Muscle of leg (tissue), 11 donors: ENCODE results near the gene CDPF1. TPM values are rescaled to one million over a fixed set of nuclear protein-coding genes. Genes with fewer than 3 reads are reported as not detected.
"Not testable (repeated sequence)": the region's sequence is repeated elsewhere in the genome, so short reads cannot be mapped to it uniquely, and the experiment has no call there.

ENCODE experiments used
- DNase-seq: peaks from one replicate; pipeline ENCODE4 v3.0.0; 2013
- H3K27ac ChIP-seq: one replicate; pipeline ENCODE4 v1.5.1; 2013; ENCODE audit warnings: mild to moderate bottlenecking, low read length, control low read depth
- H3K27me3 ChIP-seq: one replicate; pipeline ENCODE4 v1.6.1; 2013; ENCODE audit warnings: low read length; ENCODE audit not compliant: control insufficient read depth, insufficient read depth
- H3K36me3 ChIP-seq: one replicate; pipeline ENCODE4 v1.6.1; 2013; ENCODE audit warnings: low read length; ENCODE audit not compliant: control insufficient read depth, insufficient read depth
- H3K4me1 ChIP-seq: one replicate; pipeline ENCODE4 v1.6.1; 2013; ENCODE audit warnings: low read length; ENCODE audit not compliant: control insufficient read depth, insufficient read depth
- H3K4me3 ChIP-seq: one replicate; pipeline ENCODE4 v1.5.1; 2013; ENCODE audit warnings: low read length, control low read depth
- H3K9me3 ChIP-seq: replicated peaks from 2 replicates; pipeline ENCODE4 v1.6.1; 2013; ENCODE audit warnings: low read depth, low read length; ENCODE audit not compliant: control insufficient read depth
- WGBS: methylation state at CpG from one replicate; pipeline ENCODE4 v1.1.5; 2013; ENCODE audit warnings: missing lambda C conversion rate; ENCODE audit not compliant: insufficient coverage; 5-methylcytosine and 5-hydroxymethylcytosine counted together
- polyA plus RNA-seq, 8 donors: library from polyadenylated mRNA; unstranded; fragments of 120-200 nt; gene quantifications; one replicate each; pipeline versions ENCODE4 v1.2.1 to v1.2.3, GENCODE V29; 2013; ENCODE audit warnings: inconsistent platforms in 1 of 8, low replicate concordance in 1 of 8; ENCODE audit not compliant: insufficient read length in 8 of 8, insufficient read depth in 1 of 8
- total RNA-seq: library from RNA; stranded (reverse); fragments of 120-200 nt; gene quantifications from one replicate; pipeline ENCODE4 v1.2.4, GENCODE V29; 2013

Gene CDPF1
- total and polyA plus RNA-seq, 9 donors = 10.4 to 15.0 (median 13.0) TPM

GRCh38 chr22:46209262-46209661 is 40.8 kb downstream of the CDPF1 start:
- Histone ChIP-seq H3K27ac (no peak overlapping the region), H3K9me3 (peaks cover 20% of the 10 kb centered on the region), H3K4me1 (no peaks in the 10 kb centered on the region), H3K36me3 (peaks cover 20% of the 10 kb centered on the region), H3K27me3 (no peaks in the 10 kb centered on the region), H3K4me3 (no peak overlapping the region)
- DNase-seq = no peak
- no CpG with 5 or more reads among the region's 1 CpG for WGBS

DNA sequence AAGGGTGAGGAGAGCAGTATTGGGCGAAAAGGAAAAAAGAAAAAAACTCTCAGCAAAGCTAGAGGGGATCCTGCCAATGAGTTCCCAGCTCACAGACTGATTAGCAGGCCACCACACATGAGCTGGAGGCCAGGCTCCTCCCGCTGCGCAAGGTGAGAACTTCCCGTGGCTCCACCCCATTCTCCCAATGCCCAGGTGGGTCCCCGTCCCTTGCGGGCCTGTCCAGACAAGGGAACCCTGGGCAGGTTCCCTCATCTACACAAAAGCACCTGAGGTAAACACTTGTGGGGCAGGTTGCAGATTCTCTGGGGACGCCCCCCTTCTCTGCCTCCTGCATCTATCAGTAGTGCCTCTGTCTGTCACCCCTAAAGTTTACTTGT is 46.5 kb downstream of the CDPF1 start:
- Histone ChIP-seq H3K4me3 (no peak overlapping the region), H3K4me1 (no peaks in the 10 kb centered on the region), H3K27me3 (no peaks in the 10 kb centered on the region), H3K36me3 (peaks cover 34% of the 10 kb centered on the region), H3K9me3 (peaks cover 5% of the 10 kb centered on the region), H3K27ac (no peak overlapping the region)
- DNase-seq = no peak
- WGBS = 90% methylated on average over 4 of the region's 7 CpGs

GRCh38 chr22:46202897-46203600 is 47.0 kb downstream of the CDPF1 start:
- H3K27ac ChIP-seq = no peak overlapping the region
- H3K9me3 ChIP-seq = peaks cover 5% of the 10 kb centered on the region
- DNase-seq = no peak
- 90% methylated on average over 2 of the region's 12 CpGs for WGBS
- H3K4me3 ChIP-seq = no peak overlapping the region
- no peaks in the 10 kb centered on the region for H3K27me3 ChIP-seq
- H3K36me3 ChIP-seq = peaks cover 37% of the 10 kb centered on the region
- H3K4me1 ChIP-seq = no peaks in the 10 kb centered on the region

GRCh38 chr22:46201059-46201757 is 48.9 kb downstream of the CDPF1 start:
- no peak overlapping the region for H3K4me3 ChIP-seq
- no peak overlapping the region for H3K27ac ChIP-seq
- DNase-seq = no peak
- 70% methylated on average over 8 of the region's 17 CpGs for WGBS
- H3K4me1 ChIP-seq = peaks cover 4% of the 10 kb centered on the region
- H3K9me3 ChIP-seq = peaks cover 5% of the 10 kb centered on the region
- no peaks in the 10 kb centered on the region for H3K27me3 ChIP-seq
- peaks cover 33% of the 10 kb centered on the region for H3K36me3 ChIP-seq

DNA sequence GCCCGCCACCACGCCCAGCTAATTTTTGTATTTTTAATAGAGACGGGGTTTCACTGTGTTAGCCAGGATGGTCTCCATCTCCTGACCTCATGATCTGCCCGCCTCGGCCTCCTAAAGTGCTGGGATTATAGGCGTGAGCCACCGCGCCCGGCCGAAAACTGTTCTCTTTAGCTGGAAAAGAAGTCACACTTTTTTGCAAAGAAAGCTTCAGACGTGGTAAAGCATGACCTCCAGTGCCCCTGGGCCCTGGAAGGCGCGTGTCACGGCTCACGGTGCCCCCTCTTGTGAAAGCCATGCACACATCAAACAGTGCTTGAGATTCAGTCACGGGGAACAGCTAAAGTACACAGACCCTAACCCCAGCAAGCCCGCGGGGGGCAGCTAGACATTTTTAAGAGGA is 51.3 kb downstream of the CDPF1 start:
- H3K27me3 ChIP-seq, H3K4me3 ChIP-seq, H3K4me1 ChIP-seq, H3K27ac ChIP-seq, DNase-seq, H3K9me3 ChIP-seq: not testable (repeated sequence)
- peaks cover 28% of the 10 kb centered on the region for H3K36me3 ChIP-seq
- WGBS = 94% methylated on average over 12 of the region's 18 CpGs

- peaks cover 10% of the 10 kb centered on the region for H3K4me1 ChIP-seq
- H3K4me3 ChIP-seq = no peak overlapping the region
- H3K36me3 ChIP-seq = peaks cover 22% of the 10 kb centered on the region
- no peak for DNase-seq
- no peaks in the 10 kb centered on the region for H3K27me3 ChIP-seq
- WGBS = 97% methylated on average over 14 of the region's 18 CpGs
- H3K27ac ChIP-seq = no peak overlapping the region
- no peaks in the 10 kb centered on the region for H3K9me3 ChIP-seq
Observed at GRCh38 chr22:46198274-46198673, 51.8 kb downstream of the CDPF1 start.

DNA sequence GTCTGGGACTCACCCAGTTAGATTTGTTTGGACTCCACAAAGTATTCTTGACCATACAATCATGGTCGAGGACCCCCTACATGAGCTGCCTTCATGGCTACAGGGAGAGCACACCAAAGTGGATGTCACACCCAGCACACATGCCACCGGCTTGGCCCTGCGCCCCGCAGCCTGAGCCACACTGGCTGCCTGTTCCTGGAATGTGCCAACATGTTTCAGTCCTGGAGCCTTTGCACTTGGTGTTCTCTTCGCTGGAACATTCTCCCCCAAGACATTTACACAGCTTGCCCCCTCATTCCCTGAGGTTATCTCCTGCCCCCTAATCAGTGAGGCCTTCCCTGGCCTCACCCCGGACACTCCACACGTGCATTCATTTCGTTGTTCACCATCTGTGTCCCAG is 53.8 kb downstream of the CDPF1 start:
- 87% methylated on average over 5 of the region's 8 CpGs for whole genome bisulfite sequencing
- H3K27ac ChIP-seq = no peak overlapping the region
- DNase-seq = no peak

DNA sequence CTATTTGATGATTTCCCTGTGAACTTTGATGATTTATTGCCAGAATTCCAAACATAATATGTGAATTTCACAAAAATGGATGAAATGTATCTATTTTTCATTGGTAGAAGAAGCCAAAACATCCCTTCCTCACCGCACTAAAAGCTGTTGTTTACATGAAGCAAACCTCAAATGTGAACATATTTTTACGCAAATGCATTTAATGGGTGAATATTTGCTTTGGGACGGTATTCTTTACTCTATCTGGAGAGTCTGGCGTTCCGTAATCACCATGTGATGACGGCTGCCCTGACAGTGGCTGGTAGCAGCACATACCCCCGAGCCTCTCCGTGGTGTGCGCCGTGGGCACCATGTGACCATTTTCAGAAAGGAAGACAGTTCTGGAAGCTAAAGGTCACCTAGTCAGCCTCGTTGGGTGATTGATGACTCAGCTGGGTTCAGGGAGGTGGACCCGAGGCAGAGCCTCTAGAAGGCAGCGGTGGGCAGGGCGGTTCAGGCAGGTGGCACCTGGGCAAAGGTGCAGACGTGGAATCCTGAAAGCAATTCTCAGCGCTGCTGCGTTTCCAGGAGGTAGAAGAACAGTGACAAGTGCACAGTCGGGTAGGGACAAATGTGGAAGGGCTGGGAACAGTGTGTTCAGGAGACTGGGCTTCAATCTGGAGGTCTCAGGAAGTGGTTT is 54.5 kb downstream of the CDPF1 start:
- H3K9me3 ChIP-seq = no peaks in the 10 kb centered on the region
- no peak overlapping the region for H3K27ac ChIP-seq
- no peak overlapping the region for H3K4me3 ChIP-seq
- WGBS = 89% methylated on average over 17 of the region's 18 CpGs
- no peaks in the 10 kb centered on the region for H3K27me3 ChIP-seq
- no peak for DNase-seq
- H3K36me3 ChIP-seq = peaks cover 19% of the 10 kb centered on the region
- H3K4me1 ChIP-seq = peaks cover 10% of the 10 kb centered on the region

More for the DNA sequence above, 53.8 kb downstream of the CDPF1 start:
- peaks cover 20% of the 10 kb centered on the region for H3K36me3 ChIP-seq
- H3K4me3 ChIP-seq = no peak overlapping the region
- peaks cover 10% of the 10 kb centered on the region for H3K4me1 ChIP-seq
- H3K27me3 ChIP-seq = no peaks in the 10 kb centered on the region
- H3K9me3 ChIP-seq = no peaks in the 10 kb centered on the region
